ENCODE data around the gene EARS2.
"Not testable (repeated sequence)": the region's sequence is repeated elsewhere in the genome, so short reads cannot be mapped to it uniquely, and the experiment has no call there.

EARS2 gene

DNA sequence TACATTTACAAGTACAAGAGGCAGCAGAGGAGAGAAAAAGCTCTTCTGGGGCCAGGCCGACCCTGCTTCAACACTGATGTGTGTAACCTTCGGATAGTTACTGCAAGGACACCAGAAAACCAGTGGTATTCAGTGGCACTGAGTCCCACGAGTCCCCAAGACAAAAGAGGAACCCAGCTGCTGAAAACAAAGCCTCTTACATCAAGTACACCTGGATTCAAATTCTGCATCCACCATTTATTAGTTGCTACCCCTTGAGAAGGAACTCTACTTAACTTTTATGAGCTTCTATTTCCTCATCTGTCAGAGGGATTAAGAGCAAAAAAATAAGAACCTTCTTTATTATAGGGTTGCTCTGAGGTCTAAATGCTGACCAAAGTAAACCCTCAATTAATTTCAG is 2.6 kb downstream of the EARS2 start:
- TF ChIP-seq, protein P1, sequence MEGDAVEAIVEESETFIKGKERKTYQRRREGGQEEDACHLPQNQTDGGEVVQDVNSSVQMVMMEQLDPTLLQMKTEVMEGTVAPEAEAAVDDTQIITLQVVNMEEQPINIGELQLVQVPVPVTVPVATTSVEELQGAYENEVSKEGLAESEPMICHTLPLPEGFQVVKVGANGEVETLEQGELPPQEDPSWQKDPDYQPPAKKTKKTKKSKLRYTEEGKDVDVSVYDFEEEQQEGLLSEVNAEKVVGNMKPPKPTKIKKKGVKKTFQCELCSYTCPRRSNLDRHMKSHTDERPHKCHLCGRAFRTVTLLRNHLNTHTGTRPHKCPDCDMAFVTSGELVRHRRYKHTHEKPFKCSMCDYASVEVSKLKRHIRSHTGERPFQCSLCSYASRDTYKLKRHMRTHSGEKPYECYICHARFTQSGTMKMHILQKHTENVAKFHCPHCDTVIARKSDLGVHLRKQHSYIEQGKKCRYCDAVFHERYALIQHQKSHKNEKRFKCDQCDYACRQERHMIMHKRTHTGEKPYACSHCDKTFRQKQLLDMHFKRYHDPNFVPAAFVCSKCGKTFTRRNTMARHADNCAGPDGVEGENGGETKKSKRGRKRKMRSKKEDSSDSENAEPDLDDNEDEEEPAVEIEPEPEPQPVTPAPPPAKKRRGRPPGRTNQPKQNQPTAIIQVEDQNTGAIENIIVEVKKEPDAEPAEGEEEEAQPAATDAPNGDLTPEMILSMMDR (conservative IDR thresholded peaks at IDR 0.05; ENCODE audit: low read length), result no peak
- no peak for DNase-seq (ENCODE audit: low read depth)
- H3K4me3 ChIP-seq (ENCODE audit: low read length), result no peak overlapping the region

DNA sequence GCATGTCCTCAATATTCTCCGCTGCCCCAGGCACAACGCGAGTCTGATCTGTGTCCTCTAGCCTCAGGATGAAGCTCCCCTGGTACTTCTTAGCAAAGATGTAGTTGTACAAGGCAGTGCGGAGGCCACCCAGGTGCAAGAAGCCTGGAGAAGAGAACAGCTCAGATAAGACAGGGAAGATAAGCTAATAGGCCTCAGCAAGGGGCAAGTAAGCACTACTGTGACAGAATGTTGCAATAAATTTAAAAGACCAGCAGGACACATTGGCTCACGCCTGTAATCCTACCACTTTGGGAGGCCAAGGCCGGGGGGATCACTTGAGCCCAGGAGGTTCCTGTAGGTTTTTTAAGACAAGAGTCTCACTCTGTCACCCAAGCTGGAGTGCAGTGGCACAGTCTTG is 5.0 kb downstream of the EARS2 start:
- TF ChIP-seq, protein P1 (conservative IDR thresholded peaks at IDR 0.05; ENCODE audit: low read length), result no peak

DNA sequence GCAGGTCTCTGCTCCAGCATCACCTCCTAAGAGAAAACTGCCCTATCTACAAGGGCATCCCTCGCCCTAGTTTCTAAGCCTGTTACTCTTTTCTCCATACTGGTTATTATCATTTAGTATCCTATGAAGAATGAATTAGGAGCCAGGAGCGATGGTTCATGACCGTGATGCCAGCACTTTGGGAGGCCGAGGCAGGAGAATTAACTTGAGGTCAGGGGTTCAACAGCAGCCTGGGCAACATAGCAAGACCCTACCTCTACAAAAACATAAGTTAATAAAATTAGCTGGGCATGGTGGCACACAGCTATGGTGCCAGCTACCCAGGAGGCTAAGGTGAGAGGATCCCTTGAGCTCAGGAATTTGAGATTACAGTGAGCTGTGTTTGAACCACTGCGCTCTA is 7.2 kb downstream of the EARS2 start:
- DNase-seq (ENCODE audit: low read depth), result no peak
- TF ChIP-seq, protein P1 (conservative IDR thresholded peaks at IDR 0.05; ENCODE audit: low read length), result no peak
- H3K4me3 ChIP-seq (ENCODE audit: low read length), result no peak overlapping the region

More for the DNA sequence above, 5.0 kb downstream of the EARS2 start:
- no peak overlapping the region for H3K4me3 ChIP-seq (ENCODE audit: low read length)
- DNase-seq (ENCODE audit: low read depth), result no peak

DNA sequence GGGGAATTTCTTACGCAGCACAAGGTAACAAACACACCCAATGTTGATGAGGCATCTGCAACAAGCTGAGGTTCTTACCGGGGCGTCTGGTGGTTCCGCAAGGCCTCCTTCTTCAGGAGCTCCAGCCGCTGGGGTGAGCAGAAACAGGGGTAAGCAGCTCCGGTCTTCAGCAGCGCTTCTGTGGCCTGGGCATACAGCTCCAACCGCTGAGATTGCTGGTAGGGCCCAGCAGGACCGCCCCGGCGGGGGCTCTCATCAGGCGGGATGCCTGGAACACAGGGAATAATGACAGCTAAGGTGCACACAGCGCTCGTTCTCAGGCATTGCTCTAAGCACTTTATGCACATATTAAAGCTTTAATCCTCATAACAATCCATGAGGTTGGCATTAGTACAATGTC is 12.7 kb downstream of the EARS2 start:
- no peak overlapping the region for H3K4me3 ChIP-seq (ENCODE audit: low read length)
- DNase-seq (ENCODE audit: low read depth), result no peak
- TF ChIP-seq, protein P1 (conservative IDR thresholded peaks at IDR 0.05; ENCODE audit: low read length), result no peak

DNA sequence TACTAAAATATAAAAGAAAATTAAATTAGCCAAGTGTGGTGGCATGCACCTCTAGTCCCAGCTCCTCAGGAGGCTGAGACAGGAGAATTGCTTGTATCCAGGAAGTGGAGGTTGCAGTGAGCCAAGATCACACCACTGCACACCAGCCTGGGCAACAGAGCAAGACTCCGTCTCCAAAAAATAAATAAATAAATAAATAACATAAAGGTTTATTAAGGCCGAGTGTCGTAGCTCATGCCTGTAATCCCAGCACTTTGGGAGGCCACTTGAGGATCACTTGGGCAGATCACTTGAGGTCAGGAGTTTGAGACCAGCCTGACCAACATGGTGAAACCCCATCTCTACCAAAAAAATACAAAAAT is 16.4 kb downstream of the EARS2 start:
- DNase-seq (ENCODE audit: low read depth); H3K4me3 ChIP-seq (ENCODE audit: low read length): not testable (repeated sequence)

DNA sequence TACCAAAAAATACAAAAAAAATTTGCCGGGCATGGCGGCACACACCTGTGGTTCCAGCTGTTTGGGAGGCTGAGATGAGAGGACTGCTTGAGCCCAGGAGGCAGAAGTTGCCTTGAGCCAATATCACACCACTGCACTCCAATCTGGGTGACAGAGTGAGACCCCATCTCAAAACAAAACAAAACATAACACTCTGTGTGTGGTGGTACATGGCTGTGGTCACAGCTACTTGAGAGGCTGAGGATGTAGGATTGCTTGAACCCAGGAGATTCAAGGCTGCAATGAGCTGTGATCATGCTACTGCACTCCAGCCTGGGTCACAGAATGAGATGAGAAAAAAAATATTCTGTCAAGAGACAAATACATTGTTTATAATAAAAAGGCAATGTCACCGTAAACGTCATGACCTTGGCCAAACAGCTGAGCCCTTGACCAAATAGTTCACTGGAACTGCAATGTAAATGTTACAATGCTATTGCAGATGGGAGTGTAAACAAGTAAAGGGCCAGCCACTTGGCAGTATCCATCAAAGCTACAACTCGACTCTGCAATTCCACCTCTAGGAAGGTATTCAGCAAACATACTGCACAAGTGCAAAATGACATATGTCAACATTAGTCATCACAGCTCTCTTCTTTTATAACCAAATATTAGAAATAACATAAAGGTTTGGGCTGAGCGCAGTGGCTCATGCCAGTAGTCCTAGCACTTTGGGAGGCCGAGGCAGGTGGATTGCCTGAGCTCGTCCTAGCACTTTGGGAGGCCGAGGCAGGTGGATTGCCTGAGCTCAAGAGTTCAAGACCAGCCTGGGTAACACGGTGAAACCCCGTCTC is 16.9 kb downstream of the EARS2 start:
- no peak overlapping the region for H3K4me3 ChIP-seq (ENCODE audit: low read length)
- TF ChIP-seq, protein P1 (conservative IDR thresholded peaks at IDR 0.05; ENCODE audit: low read length), result no peak
- DNase-seq (ENCODE audit: low read depth), result no peak

DNA sequence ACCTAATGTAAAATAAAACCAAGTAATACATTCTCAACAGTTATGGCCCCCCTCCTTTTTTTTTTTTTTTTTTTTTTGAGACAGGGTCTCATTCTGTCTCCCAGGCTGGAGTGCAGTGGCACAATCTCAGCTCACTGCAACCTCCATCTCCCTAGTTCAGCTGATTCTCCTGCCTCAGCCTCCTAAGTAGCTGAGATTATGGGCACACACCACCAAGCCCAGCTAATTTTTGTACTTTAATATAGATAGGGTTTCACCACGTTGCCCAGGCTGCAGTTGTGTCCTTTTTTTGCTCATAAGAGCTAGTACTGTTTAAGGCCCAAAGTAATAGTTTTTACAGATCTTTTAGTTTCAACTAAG is 18.3 kb downstream of the EARS2 start:
- TF ChIP-seq, protein P1 (conservative IDR thresholded peaks at IDR 0.05; ENCODE audit: low read length), result no peak
- H3K4me3 ChIP-seq (ENCODE audit: low read length), result no peak overlapping the region
- DNase-seq (ENCODE audit: low read depth), result no peak

Measured in AG10803 (cell line).